ENCODE data around the gene ATF3. TPM values are rescaled to one million over a fixed set of nuclear protein-coding genes. Genes with fewer than 3 reads are reported as not detected.
"Not testable (repeated sequence)": the region's sequence is repeated elsewhere in the genome, so short reads cannot be mapped to it uniquely, and the experiment has no call there.

ATF3 gene
- total and polyA plus RNA-seq, 2 experiments from 2014 or later, result 5.4 to 9.9 TPM

DNA sequence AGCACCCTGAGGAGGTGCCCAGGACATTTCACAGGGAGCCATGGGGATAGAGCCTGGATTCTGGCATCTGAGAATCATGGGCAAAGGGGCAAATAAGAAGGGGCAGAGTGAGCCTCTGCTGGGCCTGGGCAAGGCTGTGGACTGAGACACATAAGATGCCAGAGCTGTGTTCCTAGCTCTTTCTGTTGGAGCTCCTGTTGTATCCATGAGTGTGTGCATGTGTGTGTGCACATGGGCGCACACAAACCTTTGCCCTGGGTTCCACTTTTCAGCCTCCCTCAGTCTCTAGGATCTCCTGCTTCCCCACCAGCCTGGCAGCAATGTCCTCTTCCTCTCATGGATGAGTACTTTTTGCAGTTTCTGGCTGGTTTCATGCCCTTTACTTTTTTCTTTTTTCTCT lies 44.0 kb downstream of the ATF3 start:
- no peak for DNase-seq (ENCODE audit: low read depth in 1 of 2, low spot score in 1 of 2)
- Histone ChIP-seq H3K4me1 (ENCODE audit: low read depth) (no peaks in the 10 kb centered on the region), H3K27ac (no peak overlapping the region), H3K36me3 (no peaks in the 10 kb centered on the region), H3K4me3 (no peak overlapping the region), H3K27me3 (no peaks in the 10 kb centered on the region), H3K9me3 (ENCODE audit: low read depth) (no peaks in the 10 kb centered on the region)
- TF ChIP-seq, protein P1, sequence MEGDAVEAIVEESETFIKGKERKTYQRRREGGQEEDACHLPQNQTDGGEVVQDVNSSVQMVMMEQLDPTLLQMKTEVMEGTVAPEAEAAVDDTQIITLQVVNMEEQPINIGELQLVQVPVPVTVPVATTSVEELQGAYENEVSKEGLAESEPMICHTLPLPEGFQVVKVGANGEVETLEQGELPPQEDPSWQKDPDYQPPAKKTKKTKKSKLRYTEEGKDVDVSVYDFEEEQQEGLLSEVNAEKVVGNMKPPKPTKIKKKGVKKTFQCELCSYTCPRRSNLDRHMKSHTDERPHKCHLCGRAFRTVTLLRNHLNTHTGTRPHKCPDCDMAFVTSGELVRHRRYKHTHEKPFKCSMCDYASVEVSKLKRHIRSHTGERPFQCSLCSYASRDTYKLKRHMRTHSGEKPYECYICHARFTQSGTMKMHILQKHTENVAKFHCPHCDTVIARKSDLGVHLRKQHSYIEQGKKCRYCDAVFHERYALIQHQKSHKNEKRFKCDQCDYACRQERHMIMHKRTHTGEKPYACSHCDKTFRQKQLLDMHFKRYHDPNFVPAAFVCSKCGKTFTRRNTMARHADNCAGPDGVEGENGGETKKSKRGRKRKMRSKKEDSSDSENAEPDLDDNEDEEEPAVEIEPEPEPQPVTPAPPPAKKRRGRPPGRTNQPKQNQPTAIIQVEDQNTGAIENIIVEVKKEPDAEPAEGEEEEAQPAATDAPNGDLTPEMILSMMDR (IDR thresholded peaks at IDR 0.05; ENCODE audit: low read depth, low read length), result no peak

DNA sequence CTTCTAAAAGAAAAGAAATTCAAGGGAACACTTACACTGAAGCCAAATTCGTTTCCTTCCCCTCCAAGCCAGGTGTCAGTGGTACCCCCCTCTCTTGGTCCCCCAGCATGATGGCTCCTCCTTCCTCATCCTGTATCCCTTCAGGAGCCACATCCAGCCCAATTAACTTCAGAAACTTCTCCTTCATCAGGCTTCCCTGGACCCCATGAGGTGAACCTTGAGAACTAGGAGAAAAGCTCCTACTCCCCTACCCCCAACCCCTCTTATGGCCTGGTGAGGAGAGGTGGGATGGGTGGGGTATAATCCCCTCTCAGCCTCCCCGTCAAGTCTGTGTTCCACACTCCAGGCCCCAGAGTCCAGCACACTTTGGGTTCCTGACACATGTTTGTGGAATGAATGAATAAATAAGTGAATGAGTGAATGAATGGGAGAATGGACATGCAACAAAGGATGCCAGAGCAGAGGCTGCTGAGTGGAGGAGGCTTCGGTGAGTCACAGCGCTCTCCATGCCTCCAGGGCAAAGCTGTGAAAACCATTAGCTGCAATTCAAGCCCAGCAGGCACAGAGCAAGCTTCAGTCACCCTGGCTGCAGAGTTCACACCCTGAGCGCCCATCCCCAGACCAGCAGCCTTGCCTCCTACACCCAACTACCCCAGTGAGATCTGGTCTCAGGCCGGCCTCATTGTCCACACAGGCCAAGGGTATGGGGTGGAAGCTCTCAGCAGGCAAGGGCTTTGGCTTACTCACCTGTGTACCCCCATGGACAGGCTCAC lies 47.3 kb downstream of the ATF3 start:
- TF ChIP-seq, protein P1 (IDR thresholded peaks at IDR 0.05; ENCODE audit: low read depth, low read length), result no peak
- no peak for DNase-seq (ENCODE audit: low read depth in 1 of 2, low spot score in 1 of 2)
- H3K27me3 ChIP-seq, result no peaks in the 10 kb centered on the region
- no peaks in the 10 kb centered on the region for H3K9me3 ChIP-seq (ENCODE audit: low read depth)
- no peak overlapping the region for H3K4me3 ChIP-seq
- no peaks in the 10 kb centered on the region for H3K4me1 ChIP-seq (ENCODE audit: low read depth)
- no peak overlapping the region for H3K27ac ChIP-seq
- H3K36me3 ChIP-seq, result no peaks in the 10 kb centered on the region

DNA sequence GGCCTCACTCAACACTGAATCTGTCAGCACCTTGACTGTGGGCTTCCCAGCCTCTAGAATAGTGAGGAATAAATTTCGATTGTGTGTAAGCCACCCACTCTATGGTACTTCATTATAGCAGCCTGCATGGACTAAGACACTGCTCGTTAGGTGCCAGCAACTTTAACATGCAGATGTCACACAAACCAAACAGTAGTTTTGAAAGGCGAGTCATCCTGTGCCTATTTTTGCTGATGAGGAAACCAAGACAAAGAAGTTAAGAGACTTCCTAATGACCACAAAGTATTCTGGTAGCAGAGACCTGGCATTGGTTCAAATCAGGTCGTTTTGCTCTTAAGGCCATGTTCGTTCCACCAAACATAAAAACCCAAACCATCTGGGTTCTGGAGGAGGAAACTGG lies 48.2 kb downstream of the ATF3 start:
- TF ChIP-seq, protein P1 (IDR thresholded peaks at IDR 0.05; ENCODE audit: low read depth, low read length), result no peak
- DNase-seq (ENCODE audit: low read depth in 1 of 2, low spot score in 1 of 2), result no peak
- H3K36me3 ChIP-seq, result no peaks in the 10 kb centered on the region
- no peak overlapping the region for H3K27ac ChIP-seq
- no peaks in the 10 kb centered on the region for H3K4me1 ChIP-seq (ENCODE audit: low read depth)
- no peaks in the 10 kb centered on the region for H3K9me3 ChIP-seq (ENCODE audit: low read depth)
- H3K27me3 ChIP-seq, result no peaks in the 10 kb centered on the region
- H3K4me3 ChIP-seq, result no peak overlapping the region

DNA sequence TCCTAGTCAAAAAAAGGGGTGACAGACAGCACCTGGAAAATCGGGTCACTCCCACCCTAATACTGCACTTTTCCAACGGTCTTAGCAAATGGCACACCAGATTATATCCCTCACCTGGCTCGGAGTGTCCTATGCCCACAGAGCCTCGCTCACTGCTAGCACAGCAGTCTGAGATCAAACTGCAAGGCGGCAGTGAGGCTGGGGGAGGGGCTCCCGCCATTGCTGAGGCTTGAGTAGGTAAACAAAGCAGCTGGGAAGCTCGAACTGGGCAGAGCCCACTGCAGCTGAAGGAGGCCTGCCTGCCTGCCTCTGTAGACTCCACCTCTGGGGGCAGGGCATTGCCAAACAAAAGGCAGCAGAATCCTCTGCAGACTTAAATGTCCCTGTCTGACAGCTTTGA lies 49.7 kb downstream of the ATF3 start:
- not testable (repeated sequence) for H3K9me3 ChIP-seq (ENCODE audit: low read depth); H3K27me3 ChIP-seq; H3K36me3 ChIP-seq; H3K27ac ChIP-seq; DNase-seq (ENCODE audit: low read depth in 1 of 2, low spot score in 1 of 2); H3K4me1 ChIP-seq (ENCODE audit: low read depth); H3K4me3 ChIP-seq

DNA sequence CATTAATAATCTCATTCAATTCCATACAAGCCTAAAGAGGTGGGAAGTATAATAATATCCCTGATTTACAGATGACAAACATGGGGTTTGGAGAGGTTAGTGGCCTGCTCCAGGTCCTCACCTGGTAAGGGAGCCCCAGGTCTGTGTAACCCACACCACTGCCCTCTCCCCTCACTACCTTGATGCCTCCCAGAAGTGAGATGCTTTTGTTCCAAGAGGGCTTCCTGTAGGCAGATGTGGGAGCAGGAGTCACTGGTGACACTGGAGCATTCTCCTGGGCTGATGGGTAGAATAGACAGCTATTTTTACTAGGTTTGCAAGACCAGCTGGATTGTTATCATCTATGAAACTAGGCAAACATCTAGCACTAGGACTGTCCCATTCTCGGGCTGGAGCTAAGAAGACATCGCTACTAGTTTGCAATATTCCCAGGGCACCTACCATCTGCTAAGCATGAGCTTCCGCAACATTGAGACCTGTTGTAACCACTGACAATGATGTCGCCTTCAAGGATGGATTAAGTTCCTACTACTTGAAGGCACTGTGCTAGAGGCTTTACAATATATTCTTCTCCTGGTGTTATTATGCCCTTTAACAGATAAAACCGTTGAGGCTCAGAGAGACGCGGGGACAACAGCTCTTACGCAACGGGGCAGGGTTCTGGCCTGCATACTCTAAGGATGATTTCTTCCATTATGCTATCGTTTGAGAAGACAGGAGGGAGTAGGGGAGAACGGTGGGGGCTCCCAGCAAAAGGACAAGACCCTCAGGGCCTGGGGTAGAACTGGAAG lies 56.0 kb downstream of the ATF3 start:
- Histone ChIP-seq H3K36me3 (no peaks in the 10 kb centered on the region), H3K9me3 (ENCODE audit: low read depth) (no peaks in the 10 kb centered on the region), H3K27ac (no peak overlapping the region), H3K27me3 (peaks cover 5% of the 10 kb centered on the region), H3K4me1 (ENCODE audit: low read depth) (no peaks in the 10 kb centered on the region), H3K4me3 (no peak overlapping the region)
- DNase-seq (ENCODE audit: low read depth in 1 of 2, low spot score in 1 of 2), result no peak
- TF ChIP-seq, protein P1 (IDR thresholded peaks at IDR 0.05; ENCODE audit: low read depth, low read length), result no peak
